GM12891 (cell line): ENCODE results near the gene XAB2.

ENCODE experiments used
- POLR2A ChIP-seq: IDR thresholded peaks from 2 replicates; pipeline ENCODE4 v1.6.1; 2011; ENCODE audit warnings: low read depth, low read length, control low read depth
- SPI1 ChIP-seq: IDR thresholded peaks from 2 replicates; pipeline ENCODE4 v1.6.1; 2011; ENCODE audit warnings: low read depth, low read length, control low read depth
- TAF1 ChIP-seq: IDR thresholded peaks from 2 replicates; pipeline ENCODE4 v1.6.1; 2011; ENCODE audit warnings: low read depth, low read length, control low read depth

DNA sequence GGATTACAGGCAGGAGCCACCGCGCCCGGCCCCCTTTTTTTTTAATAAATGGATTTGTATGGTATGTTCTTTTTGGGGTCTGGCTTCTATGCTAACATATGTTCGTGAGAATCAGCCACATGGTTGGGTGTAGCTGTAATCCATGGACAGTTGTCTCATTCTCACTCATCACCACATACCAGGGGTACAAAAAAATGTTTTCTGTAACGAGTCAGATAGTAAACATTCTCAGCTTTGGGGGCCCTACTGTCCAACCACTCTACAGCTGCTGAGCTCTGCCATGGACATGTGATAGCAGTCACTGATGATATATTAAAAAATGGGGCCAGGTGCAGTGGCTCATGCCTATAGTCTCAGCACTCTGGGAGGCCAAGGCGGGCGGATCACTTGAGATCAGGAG lies 34.4 kb upstream of the XAB2 start:
- TF ChIP-seq TAF1: no peak
- TF ChIP-seq SPI1: no peak
- TF ChIP-seq POLR2A: no peak
